GM19468 (cell line): ENCODE measurements around the gene AKAP13.
A peak's percentile ranks its signal among the peaks of the same experiment; 100 is the strongest.
"Not testable (repeated sequence)": the region's sequence is repeated elsewhere in the genome, so short reads cannot be mapped to it uniquely, and the experiment has no call there.

Source experiments
- ATAC-seq: cut with Tn5 transposase; IDR thresholded peaks from one replicate; pipeline ENCODE4 v1.9.1; 2021; ENCODE audit warnings: mild to moderate bottlenecking, moderate library complexity, moderate number of reproducible peaks; ENCODE audit not compliant: unreplicated experiment; ENCODE audit errors: extremely low read depth

AKAP13 gene

GRCh38 chr15:85520650-85521049, 140.2 kb downstream of the AKAP13 start:
- ATAC-seq = no peak

- ATAC-seq = no peak
Observed at GRCh38 chr15:85523530-85523929, 143.1 kb downstream of the AKAP13 start.

GRCh38 chr15:85525755-85526154, 145.4 kb downstream of the AKAP13 start:
- ATAC-seq = no peak

- ATAC-seq = no peak
Observed at GRCh38 chr15:85527895-85528294, 147.5 kb downstream of the AKAP13 start.

GRCh38 chr15:85530079-85530478, 149.7 kb downstream of the AKAP13 start:
- no peak for ATAC-seq

GRCh38 chr15:85531083-85531482, 150.7 kb downstream of the AKAP13 start:
- ATAC-seq = no peak

GRCh38 chr15:85532689-85533088, 152.3 kb downstream of the AKAP13 start:
- ATAC-seq = no peak

- ATAC-seq = peak; percentile 64
Observed at GRCh38 chr15:85534031-85534430, 153.6 kb downstream of the AKAP13 start.

- ATAC-seq = not testable (repeated sequence)
Observed at GRCh38 chr15:85535533-85536330, 155.3 kb downstream of the AKAP13 start.

GRCh38 chr15:85536341-85536740, 155.9 kb downstream of the AKAP13 start:
- no peak for ATAC-seq

- ATAC-seq = no peak
Observed at GRCh38 chr15:85539491-85539890, 159.1 kb downstream of the AKAP13 start.

GRCh38 chr15:85540085-85540797, 159.8 kb downstream of the AKAP13 start:
- no peak for ATAC-seq

GRCh38 chr15:85541744-85542143, 161.3 kb downstream of the AKAP13 start:
- peak; percentile 67 for ATAC-seq

GRCh38 chr15:85542488-85542887, 162.1 kb downstream of the AKAP13 start:
- ATAC-seq = no peak

GRCh38 chr15:85542895-85543331, 162.5 kb downstream of the AKAP13 start:
- no peak for ATAC-seq

GRCh38 chr15:85543741-85544155, 163.3 kb downstream of the AKAP13 start:
- ATAC-seq = no peak

- ATAC-seq = no peak
Observed at GRCh38 chr15:85545185-85545584, 164.8 kb downstream of the AKAP13 start.

GRCh38 chr15:85545752-85546151, 165.3 kb downstream of the AKAP13 start:
- no peak for ATAC-seq

- no peak for ATAC-seq
Observed at GRCh38 chr15:85547386-85547785, 167.0 kb downstream of the AKAP13 start.

- no peak for ATAC-seq
Observed at GRCh38 chr15:85550283-85550682, 169.9 kb downstream of the AKAP13 start.

- ATAC-seq = no peak
Observed at GRCh38 chr15:85551221-85551832, 170.9 kb downstream of the AKAP13 start.
